ENCODE results near the gene SSR4.
"Not testable (repeated sequence)": the region's sequence is repeated elsewhere in the genome, so short reads cannot be mapped to it uniquely, and the experiment has no call there.

SSR4 gene

DNA sequence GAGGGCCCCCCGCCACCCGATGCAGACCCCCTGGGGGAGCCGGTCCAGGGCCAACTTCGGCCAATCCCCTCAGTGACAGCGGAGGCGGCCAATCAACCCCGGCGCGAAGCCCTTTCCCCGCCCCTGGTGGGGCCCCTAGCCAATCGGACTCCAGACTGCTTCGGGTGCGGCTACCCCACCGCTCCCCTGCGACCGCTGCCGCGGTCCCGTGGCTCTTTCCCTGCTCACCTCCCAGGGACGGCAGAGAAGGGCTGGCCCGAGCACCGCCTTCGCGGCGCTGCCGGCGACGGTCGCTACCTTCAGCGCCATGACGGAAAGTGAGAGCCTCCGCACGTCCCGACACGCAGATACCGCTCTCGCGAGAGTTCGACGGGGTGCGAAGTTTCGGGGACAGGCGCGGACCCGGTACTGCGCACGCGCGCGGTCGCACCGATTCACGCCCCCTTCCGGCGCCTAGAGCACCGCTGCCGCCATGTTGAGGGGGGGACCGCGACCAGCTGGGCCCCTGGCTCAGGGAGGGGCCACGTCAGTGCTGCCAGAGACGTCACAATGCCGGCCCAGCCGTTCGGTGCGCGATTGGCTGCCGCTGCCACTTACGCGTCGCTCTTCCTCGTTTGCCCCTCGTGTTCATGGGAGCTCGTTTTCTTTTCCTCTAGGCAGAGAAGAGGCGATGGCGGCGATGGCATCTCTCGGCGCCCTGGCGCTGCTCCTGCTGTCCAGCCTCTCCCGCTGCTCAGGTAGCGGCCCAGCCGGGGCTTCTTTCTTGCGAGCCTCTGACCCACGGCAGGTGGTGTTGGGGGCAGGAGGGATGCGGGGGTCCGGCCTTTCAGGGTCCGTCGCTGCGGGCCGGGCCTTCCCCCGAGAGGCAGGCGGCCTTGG lies at the start of gene SSR4, which contains the start of gene IDH3G:
Gene SSR4, plus strand, starts transcription at position 651 of the 879 bp plus-strand sequence. Its CDS starts 20 bp downstream, at position 671.
Gene IDH3G, minus strand, starts transcription at position 358 of the 879 bp plus-strand sequence. Its CDS starts 49 bp downstream, at position 309.
- peak; percentile 96 for DNase-seq (ENCODE audit: low spot score)

DNA sequence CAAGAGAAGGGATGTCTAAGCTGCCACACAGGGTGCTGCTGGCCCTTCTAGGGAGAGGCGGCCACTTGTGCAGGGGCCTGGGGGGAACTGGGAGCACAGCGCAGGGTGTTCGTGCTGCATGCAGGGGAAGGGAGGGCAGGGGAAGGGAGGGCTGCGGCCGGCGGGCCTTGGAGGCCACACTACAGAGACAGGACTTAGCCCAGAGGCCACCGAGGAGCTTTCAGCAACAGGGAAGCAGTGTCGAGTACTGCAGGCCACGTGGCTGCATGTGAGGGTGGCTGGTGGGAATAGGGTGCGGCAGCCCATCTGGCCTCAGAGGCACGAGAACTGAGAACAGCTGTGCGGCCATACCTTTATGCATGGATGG lies 49.4 kb upstream of the SSR4 start:
- DNase-seq (ENCODE audit: low spot score), result not testable (repeated sequence)

DNA sequence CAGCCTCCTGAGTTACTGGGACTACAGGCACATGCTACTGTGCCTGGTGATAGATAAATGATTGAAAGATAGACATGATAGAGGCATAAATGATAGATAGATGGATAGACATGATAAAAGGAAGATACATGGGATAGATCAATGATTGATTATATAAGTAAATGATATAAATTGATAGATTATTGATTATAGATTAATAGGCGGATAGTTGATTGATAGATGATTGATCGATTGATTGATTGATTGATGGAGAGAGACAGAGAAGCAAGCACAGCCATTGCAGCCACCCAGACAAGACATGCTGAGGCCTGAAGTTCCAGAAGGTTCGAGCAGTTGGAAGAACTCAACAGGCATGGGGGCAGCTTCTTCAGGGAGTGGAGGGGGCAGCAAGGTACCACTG lies 48.1 kb upstream of the SSR4 start:
- no peak for DNase-seq (ENCODE audit: low spot score)

DNA sequence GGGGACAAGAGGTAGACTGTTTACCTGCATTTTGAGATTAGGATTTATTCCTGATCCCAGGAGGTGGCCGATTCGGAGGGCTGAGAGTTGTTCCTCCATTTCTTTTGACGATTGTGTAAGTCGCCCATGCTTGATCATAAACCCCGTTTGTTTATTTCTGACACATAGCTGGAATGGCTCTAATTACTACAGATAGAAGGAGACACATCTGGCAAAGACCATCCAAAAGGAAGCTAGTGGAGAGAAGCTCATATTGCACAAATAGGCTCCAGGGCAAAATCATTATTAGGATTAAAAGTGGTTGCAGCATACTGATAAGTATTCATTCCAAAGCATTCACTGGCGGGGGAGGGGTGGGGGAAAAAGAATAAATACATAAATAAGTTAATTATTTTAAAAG lies 47.5 kb upstream of the SSR4 start:
- DNase-seq (ENCODE audit: low spot score), result not testable (repeated sequence)

GRCh38 chrX:153749017-153749416 lies 45.5 kb upstream of the SSR4 start:
- not testable (repeated sequence) for DNase-seq (ENCODE audit: low spot score)

GRCh38 chrX:153750127-153750774 lies 44.2 kb upstream of the SSR4 start:
- no peak for DNase-seq (ENCODE audit: low spot score)

GRCh38 chrX:153755136-153755535 lies 39.3 kb upstream of the SSR4 start:
- no peak for DNase-seq (ENCODE audit: low spot score)

DNA sequence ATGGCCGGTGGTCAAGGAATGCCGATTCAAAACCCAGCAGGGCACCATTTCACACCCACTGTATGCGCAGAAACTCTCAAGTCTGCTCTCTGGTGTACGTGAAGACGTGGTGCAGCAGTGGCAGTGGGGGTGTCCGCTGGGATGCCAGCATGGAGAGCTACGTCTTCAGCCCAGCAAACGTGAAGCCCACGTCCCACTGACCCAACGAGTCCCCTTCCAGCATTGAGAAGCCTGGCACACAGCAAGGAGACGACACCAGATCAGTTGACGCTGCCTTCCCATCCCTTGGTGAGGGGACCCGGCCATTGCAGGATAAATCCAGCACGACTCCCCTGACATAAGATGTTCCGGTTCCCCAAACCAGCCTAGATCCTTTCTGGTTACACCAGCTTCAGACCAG lies 32.6 kb upstream of the SSR4 start:
- DNase-seq (ENCODE audit: low spot score), result no peak

GRCh38 chrX:153762626-153763173 lies 31.8 kb upstream of the SSR4 start:
- DNase-seq (ENCODE audit: low spot score), result no peak

DNA sequence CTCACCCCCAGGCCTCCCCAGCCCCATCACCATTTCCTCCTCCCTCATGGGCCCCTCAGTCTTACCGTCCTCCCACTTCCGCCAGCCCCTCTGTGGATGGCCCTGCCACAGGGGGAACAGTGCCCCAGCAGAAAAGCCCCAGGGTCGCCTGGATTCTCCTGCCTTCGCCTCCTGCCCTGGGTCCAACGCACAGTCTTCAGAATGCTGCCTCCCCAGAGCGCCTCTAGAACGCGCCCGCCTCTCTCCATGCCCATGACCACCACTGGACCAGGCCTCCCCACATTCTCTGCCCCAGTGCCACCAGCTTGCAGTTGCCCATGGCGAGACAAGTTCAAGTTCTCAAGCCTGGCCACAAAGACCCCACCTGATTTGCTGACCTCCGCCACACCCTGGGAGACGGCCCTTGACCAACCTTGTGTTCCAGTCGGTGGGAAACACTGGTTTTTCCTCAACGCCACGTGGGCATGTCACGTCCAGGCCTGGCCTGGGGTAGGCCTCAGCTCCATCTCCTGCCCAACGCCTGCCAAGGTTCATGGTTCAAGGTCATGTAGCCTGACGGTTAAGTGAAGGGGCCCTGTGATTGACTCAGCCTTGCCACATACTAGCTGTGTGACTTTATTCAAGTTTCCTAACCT lies 31.1 kb upstream of the SSR4 start:
- DNase-seq (ENCODE audit: low spot score), result no peak

GRCh38 chrX:153763989-153764755 lies 30.3 kb upstream of the SSR4 start, which contains the start of gene PLXNB3:
Gene PLXNB3, plus strand, starts transcription at chrX:153764249. Its CDS starts 1,287 bp downstream, at chrX:153765536.
- peak; percentile 85 for DNase-seq (ENCODE audit: low spot score)

- no peak for DNase-seq (ENCODE audit: low spot score)
These were observed 29.7 kb upstream of the SSR4 start for GRCh38 chrX:153764786-153765137.

- DNase-seq (ENCODE audit: low spot score), result no peak
These were observed 29.1 kb upstream of the SSR4 start for GRCh38 chrX:153765138-153766079.

- DNase-seq (ENCODE audit: low spot score), result peak; percentile 75
These were observed 28.2 kb upstream of the SSR4 start for GRCh38 chrX:153766098-153766817.

DNA sequence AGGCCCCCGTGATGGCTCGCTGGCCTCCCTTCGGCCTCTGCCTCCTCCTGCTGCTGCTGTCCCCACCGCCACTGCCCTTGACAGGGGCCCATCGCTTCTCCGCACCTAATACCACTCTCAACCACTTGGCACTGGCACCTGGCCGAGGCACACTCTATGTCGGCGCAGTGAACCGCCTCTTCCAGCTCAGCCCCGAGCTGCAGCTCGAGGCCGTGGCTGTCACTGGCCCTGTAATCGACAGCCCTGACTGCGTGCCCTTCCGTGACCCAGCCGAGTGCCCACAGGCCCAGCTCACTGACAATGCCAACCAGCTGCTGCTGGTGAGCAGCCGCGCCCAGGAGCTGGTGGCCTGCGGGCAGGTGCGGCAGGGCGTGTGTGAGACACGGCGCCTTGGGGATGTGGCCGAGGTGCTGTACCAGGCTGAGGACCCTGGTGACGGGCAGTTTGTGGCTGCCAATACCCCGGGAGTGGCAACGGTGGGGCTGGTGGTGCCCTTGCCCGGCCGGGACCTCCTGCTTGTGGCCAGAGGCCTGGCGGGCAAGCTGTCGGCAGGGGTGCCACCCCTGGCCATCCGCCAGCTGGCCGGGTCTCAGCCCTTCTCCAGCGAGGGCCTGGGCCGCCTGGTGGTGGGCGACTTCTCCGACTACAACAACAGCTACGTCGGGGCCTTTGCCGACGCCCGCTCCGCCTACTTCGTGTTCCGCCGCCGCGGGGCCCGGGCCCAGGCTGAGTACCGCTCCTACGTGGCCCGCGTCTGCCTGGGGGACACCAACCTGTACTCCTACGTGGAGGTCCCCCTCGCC lies 27.4 kb upstream of the SSR4 start:
- no peak for DNase-seq (ENCODE audit: low spot score)

GRCh38 chrX:153767674-153768055 lies 26.8 kb upstream of the SSR4 start:
- DNase-seq (ENCODE audit: low spot score), result no peak

DNA sequence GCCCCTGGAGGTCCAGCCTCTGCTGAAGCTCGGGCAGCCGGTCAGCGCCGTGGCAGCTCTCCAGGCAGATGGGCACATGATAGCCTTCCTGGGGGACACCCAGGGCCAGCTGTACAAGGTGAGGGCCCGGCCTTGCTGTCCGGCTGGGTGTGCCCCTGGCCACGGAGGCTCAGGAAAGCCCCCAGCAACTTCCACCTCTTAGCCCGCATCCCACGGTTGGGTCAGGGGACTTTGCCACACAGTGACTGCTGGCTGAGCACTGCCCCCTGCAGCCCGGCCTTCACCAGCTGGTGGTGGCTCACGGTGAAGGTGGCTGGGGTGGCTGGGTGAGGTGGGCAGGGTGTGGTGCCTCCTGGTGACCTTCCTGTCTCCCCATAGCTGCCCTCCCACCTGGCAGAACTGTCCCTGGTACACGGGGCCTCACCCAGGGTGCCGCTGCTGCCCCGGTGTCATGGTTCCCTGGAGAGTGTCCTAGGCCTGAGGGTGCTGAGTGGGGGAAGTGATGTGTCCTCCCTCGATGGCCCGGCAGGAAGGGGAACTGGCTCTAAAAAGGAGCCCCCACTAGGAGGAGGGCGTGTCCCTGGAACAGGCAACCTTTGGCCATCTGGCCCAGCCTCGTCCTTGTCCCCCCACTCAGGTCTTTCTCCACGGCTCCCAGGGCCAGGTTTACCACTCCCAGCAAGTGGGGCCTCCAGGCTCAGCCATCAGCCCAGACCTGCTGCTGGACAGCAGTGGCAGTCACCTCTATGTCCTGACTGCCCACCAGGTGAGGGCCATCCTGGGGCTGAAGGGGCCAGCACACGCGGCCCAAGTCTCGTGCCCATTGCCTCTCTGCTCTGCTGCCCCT lies 25.9 kb upstream of the SSR4 start:
- no peak for DNase-seq (ENCODE audit: low spot score)
